ENCODE measurements around the gene OR10J4.
"Not testable (repeated sequence)": the region's sequence is repeated elsewhere in the genome, so short reads cannot be mapped to it uniquely, and the experiment has no call there.

OR10J4 gene

GRCh38 chr1:159431904-159432303 is at the start of gene OR10J4:
Gene OR10J4, plus strand, starts transcription at chr1:159432204.
- DNase-seq (ENCODE audit: low spot score) = no peak

DNA sequence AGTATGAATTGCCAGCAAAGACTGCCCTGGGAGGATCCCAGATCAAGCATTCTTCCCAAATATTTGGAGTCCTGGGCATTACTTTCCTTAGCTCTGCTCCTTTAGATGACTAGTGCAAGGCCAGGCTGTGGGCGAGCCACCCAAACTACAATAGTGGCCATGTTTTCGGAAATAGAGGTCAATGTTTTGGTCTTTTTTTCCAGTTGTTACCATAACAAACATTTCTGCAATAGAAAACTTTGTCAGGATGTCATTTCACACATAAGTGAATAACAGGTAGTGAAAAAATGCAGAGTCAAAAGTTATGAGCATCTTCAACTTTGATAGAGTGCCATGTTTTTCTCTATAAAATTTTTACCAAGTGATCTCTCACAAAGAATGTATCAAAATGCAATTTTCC is 25.2 kb upstream of the OR10J4 start:
- no peak for DNase-seq (ENCODE audit: low spot score)

GRCh38 chr1:159408862-159409400 is 23.1 kb upstream of the OR10J4 start:
- DNase-seq (ENCODE audit: low spot score) = no peak

GRCh38 chr1:159421821-159422220 is 10.2 kb upstream of the OR10J4 start:
- no peak for DNase-seq (ENCODE audit: low spot score)

DNA sequence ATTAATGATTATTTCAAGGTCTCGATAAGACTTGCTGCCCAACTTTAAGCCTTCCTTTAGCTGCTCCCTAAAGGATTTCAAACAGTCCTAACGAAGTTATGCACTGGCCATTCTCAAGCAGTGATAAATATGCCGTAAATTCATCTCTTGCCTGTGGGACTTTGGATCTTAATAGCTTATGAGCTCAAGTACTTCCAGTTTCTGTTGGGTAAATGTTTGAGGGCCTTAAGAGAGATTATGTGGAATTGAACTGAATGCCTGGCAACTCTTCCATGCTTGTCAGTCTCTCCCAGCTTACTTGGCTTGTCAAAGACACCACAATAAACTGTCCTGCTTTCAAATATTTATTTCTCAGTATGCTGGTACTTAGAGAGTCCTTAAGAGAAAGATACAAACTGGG is 3.5 kb upstream of the OR10J4 start:
- DNase-seq (ENCODE audit: low spot score) = no peak

- no peak for DNase-seq (ENCODE audit: low spot score)
These were observed 2.7 kb upstream of the OR10J4 start for GRCh38 chr1:159429074-159429861.

- DNase-seq (ENCODE audit: low spot score) = no peak
These were observed 1.0 kb upstream of the OR10J4 start for GRCh38 chr1:159430985-159431384.

- DNase-seq (ENCODE audit: low spot score) = no peak
These were observed 4.5 kb downstream of the OR10J4 start for GRCh38 chr1:159436469-159436868.

DNA sequence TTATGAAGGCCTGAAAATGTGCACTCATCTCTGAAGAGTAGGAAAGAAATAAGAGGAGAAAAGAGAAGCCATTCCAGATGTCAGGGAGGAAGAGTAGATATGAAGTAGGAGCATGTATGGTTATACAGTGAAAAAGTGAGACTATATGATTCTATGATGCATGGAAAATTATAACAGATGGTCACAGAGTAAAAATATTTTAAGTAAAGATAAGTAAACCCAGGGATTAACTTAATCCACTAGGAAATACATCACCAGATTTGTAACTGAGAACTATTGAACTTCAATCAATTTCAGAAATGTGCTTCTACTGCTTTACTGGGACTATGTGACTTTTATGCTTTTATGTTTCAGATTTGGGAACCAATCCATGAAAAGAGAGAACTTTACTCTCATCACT is 7.4 kb downstream of the OR10J4 start, which contains the start of gene OR10J1:
Gene OR10J1 (plus strand): TSS at position 301 of the 400 bp plus-strand sequence. CDS start 70 bp downstream, at position 371.
- DNase-seq (ENCODE audit: low spot score) = no peak

- DNase-seq (ENCODE audit: low spot score) = no peak
These were observed 9.4 kb downstream of the OR10J4 start for GRCh38 chr1:159441360-159441759.

DNA sequence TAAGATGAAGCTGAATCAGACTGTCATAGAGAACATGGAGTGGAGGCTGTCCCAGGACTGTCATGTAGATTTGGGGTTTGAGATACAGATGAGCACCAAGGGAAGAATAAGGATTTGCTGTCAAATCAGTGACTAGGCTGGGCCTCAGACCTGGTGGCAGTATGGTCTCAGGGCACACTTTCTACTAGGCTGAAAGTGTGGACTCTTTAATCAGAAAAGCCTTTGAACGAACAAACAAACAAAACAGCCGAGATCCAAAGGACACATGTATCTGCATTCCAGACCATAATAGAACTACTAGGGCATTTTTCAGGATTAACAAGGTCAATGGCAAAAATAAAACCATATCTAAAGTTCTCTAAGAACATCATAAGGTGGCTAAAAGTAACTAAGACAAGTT is 10.4 kb downstream of the OR10J4 start:
- DNase-seq (ENCODE audit: low spot score) = no peak

DNA sequence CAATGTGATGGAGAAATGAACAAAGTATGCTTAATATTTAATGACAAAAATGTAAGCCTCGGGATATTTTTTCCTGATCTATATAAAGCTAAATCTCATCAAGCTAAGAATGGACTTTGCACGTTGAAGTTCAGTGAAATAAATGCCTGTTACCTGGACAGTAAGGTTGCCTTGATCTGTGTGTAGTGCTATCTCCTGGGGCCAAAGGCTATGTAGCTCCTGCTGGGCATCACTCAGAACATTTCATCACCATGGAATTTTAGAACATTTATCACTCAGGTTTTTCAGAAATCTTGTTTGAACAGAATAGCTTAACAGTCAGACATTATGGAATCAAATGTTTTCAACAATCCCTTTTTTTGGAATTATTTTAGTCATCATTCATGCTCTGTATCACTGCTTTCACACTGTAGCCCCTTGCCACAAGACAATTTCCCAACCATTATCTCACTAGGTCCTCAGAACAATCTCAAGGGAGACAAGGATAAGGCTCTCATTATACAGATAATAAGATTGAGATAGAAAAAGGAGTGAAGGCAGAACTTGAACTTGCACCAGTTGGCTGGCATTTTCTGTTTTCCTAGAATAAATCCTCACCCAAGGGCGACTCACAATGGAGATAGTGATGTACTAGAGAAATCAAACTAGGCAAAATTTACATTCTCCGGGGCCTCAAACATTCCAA is 11.2 kb downstream of the OR10J4 start:
- no peak for DNase-seq (ENCODE audit: low spot score)

- no peak for DNase-seq (ENCODE audit: low spot score)
These were observed 12.5 kb downstream of the OR10J4 start for GRCh38 chr1:159444511-159444910.

GRCh38 chr1:159448181-159448580 is 16.2 kb downstream of the OR10J4 start:
- DNase-seq (ENCODE audit: low spot score) = no peak

DNA sequence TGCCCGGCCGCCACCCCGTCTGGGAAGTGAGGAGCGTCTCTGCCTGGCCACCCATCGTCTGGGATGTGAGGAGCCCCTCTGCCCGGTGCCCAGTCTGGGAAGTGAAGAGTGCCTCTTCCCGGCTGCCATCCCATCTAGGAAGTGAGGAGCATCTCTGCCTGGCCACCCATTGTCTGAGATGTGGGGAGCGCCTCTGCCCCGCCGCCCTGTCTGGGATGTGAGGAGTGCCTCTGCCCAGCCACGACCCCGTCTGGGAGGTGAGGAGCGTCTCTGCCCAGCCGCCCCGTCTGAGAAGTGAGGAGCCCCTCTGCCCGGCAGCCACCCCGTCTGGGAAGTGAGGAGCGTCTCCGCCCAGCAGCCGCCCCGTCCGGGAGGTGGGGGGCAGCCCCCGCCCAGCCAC is 17.6 kb downstream of the OR10J4 start:
- DNase-seq (ENCODE audit: low spot score) = not testable (repeated sequence)

DNA sequence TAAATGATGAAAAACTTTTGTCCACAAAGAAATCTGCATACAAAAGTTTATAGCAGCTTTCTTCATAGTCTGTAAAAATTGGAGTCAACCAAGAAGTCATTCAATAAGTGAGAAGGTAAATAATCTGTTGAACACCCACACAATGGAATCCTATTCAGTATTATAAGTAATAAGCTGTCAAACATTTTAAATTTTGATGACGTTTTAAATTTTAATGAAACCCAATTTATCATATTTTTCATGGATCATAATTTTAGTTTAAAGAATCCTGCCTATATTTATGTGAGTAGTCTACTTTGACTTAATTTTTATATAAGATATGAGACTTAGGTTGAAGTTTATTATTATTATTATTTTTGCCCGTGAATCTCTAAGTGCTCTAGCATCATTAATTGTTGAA is 27.5 kb downstream of the OR10J4 start:
- no peak for DNase-seq (ENCODE audit: low spot score)

DNA sequence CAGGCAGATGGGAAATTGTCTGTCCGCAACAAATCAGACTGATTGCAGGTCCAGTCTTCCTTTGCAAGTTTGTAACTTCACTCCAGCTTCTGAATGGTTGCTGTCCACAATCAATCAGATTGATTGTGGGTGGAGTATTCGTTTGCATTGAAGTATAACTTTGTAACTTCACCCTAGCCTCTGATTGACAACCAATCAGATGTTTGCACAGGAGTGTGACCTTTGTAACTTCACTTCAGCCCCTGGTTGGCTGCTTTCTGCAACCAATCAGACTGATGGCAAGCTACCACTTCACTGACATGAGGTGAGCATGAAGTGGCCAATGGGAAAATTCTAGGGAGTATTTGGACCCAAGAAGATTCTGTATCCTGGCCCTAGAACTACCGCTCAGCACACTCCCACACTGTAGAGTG is 33.2 kb downstream of the OR10J4 start:
- no peak for DNase-seq (ENCODE audit: low spot score)

DNA sequence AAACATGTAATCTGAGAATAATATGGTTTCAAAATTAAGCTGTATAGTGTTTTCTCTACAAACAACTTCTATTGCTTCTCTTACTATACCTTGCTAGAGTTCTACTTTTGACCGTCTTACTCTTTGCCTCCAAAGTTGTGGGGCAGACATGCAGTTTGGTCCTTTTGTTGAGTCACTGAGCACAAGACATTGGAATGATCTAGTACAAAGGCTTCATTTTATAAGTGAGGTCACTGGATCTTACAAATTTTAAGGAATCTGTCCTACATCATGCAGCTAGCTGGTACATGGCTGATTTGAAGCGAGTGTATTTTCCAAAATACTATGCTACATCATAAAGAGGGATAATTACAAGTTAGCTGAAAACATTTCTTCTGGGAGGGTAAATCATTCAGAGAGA is 36.3 kb downstream of the OR10J4 start:
- DNase-seq (ENCODE audit: low spot score) = no peak

DNA sequence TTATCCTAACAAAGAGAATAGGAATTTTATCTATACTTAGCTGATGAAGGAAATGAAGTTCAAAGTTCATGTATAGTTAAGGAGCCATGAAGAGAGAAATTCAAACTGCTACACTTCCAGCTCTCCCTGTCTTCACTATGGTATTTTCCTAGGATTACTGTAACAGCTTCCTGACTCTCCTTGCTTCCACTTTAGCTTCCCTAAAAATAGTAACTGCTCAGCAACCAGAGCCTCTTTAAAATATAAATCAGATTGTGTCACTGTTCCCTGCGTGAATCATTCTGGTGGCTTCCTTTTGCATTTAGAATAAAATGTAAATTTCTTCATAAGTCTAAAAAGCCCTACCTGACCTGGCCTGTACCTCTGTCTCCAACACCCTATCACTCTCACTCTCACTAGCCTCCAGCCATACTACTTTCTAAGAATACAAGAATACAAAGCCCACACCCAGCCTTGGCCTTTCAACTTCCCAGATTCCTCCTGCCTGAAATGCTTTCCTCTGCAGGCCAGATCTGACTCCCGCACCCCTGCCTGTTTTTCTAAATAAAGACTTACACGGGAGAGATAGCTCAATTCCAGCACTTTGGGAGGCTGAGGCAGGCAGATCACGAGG is 38.0 kb downstream of the OR10J4 start:
- no peak for DNase-seq (ENCODE audit: low spot score)

GRCh38 chr1:159473335-159473734 is 41.3 kb downstream of the OR10J4 start:
- DNase-seq (ENCODE audit: low spot score) = no peak

DNA sequence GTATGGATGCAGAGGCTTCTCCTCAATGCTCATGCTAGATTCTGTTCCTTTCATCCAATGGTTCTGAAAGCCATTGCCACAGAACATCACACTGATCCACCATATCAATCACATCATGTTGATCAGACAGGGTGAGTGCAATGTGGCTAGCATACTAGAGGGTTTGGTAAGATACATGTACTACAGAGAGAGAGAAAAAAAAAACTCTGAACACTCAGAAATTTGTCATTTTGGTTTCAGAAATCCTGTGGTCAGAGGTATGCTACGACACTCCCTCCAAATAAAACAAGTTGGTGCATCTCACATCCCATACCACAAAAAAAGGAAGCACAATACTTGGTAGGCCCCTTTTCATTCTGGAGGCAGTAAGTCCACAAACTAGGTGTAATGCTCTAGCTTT is 42.9 kb downstream of the OR10J4 start:
- no peak for DNase-seq (ENCODE audit: low spot score)

All from SW480 (cell line).